ENCODE measurements around the gene MRTO4.

DNA sequence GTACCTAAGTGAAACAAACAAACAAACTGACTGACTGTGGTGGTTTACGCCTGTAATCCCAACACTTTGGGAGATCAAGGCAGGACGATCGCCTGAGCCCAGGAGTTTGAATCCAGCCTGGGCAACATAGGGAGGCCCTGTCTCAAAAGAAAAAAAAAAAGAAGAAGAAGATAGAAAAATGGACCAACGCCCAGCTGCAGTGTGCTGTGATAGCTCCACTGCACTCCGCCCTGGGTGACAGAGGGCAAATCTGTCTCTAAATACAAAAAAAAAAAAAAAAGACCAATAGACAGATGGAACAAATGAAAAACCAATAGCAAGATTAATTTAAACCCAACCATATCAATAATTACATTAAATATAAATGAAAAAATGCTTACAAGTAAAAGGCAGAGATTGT, 23.0 kb downstream of the MRTO4 start:
- TF ChIP-seq, protein P1, sequence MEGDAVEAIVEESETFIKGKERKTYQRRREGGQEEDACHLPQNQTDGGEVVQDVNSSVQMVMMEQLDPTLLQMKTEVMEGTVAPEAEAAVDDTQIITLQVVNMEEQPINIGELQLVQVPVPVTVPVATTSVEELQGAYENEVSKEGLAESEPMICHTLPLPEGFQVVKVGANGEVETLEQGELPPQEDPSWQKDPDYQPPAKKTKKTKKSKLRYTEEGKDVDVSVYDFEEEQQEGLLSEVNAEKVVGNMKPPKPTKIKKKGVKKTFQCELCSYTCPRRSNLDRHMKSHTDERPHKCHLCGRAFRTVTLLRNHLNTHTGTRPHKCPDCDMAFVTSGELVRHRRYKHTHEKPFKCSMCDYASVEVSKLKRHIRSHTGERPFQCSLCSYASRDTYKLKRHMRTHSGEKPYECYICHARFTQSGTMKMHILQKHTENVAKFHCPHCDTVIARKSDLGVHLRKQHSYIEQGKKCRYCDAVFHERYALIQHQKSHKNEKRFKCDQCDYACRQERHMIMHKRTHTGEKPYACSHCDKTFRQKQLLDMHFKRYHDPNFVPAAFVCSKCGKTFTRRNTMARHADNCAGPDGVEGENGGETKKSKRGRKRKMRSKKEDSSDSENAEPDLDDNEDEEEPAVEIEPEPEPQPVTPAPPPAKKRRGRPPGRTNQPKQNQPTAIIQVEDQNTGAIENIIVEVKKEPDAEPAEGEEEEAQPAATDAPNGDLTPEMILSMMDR (IDR thresholded peaks at IDR 0.05) = no peak
- no peak for TF ChIP-seq POLR2A (IDR thresholded peaks at IDR 0.05; ENCODE audit: low read depth)
- TF ChIP-seq EP300 (IDR thresholded peaks at IDR 0.05) = no peak
